Midbrain (tissue), 1 donor: ENCODE measurements around the gene KRT79.
"Not testable (repeated sequence)": the region's sequence is repeated elsewhere in the genome, so short reads cannot be mapped to it uniquely, and the experiment has no call there.

ENCODE experiments used
- DNase-seq: peaks from one replicate; lab custom pipeline; 2025; lab: John Stamatoyannopoulos, UW

KRT79 gene

GRCh38 chr12:52806821-52807543 lies 27.1 kb downstream of the KRT79 start:
- DNase-seq, result no peak

- DNase-seq, result no peak
These were observed 27.8 kb downstream of the KRT79 start for GRCh38 chr12:52806169-52806811.

GRCh38 chr12:52805739-52806138 lies 28.4 kb downstream of the KRT79 start:
- no peak for DNase-seq

- DNase-seq, result no peak
These were observed 29.1 kb downstream of the KRT79 start for GRCh38 chr12:52805000-52805399.

GRCh38 chr12:52802442-52802841 lies 31.7 kb downstream of the KRT79 start:
- DNase-seq, result no peak

- no peak for DNase-seq
These were observed 32.3 kb downstream of the KRT79 start for GRCh38 chr12:52801773-52802172.

- no peak for DNase-seq
These were observed 33.7 kb downstream of the KRT79 start for GRCh38 chr12:52800259-52800917.

- DNase-seq, result no peak
These were observed 34.5 kb downstream of the KRT79 start for GRCh38 chr12:52799505-52800211.

GRCh38 chr12:52798671-52799504 lies 35.2 kb downstream of the KRT79 start:
- no peak for DNase-seq

GRCh38 chr12:52798003-52798670 lies 36.0 kb downstream of the KRT79 start:
- no peak for DNase-seq

GRCh38 chr12:52797529-52797894 lies 36.6 kb downstream of the KRT79 start:
- no peak for DNase-seq

GRCh38 chr12:52796839-52797528 lies 37.1 kb downstream of the KRT79 start:
- DNase-seq, result no peak

- no peak for DNase-seq
These were observed 37.7 kb downstream of the KRT79 start for GRCh38 chr12:52796429-52796794.

- DNase-seq, result no peak
These were observed 38.2 kb downstream of the KRT79 start, which contains the start of gene KRT3 for GRCh38 chr12:52795694-52796428. Gene KRT3, minus strand, starts transcription at chr12:52796117. Its CDS starts 75 bp downstream, at chr12:52796042.

- not testable (repeated sequence) for DNase-seq
These were observed 38.8 kb downstream of the KRT79 start for GRCh38 chr12:52795332-52795674.

GRCh38 chr12:52794479-52795331 lies 39.4 kb downstream of the KRT79 start:
- no peak for DNase-seq

GRCh38 chr12:52792185-52793029 lies 41.7 kb downstream of the KRT79 start:
- no peak for DNase-seq
